Activated CD8-positive, alpha-beta memory T cell treated with anti-CD3 and anti-CD28 coated beads for 24 hours (primary cell): Measurements from ENCODE around the gene GAGE10.
A peak's percentile ranks its signal among the peaks of the same experiment; 100 is the strongest.
"Not testable (repeated sequence)": the region's sequence is repeated elsewhere in the genome, so short reads cannot be mapped to it uniquely, and the experiment has no call there.

Experiments
- DNase-seq: peaks from one replicate; pipeline ENCODE4 v3.0.0-alpha.2; 2020

Gene GAGE10

DNA sequence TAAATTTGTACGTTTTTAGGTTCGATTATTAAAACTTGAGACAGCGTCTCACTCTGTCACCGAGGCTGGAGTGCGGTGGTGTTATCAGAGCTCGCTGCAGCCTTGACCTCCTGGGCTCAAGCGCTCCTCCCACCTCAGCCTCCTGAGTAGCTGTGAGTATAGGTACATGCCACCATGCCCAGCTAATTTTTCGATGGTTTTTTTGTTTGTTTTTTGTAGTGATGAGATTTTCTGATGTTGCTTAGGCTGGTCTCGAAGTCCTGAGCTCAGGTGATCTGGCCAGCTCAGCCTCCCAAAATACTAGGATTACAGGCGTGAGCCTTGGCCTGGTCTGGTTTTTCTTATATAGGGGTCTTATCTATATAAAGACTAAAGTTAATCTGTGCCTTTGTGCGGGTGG is 27.0 kb downstream of the GAGE10 start:
- peak; percentile 13 for DNase-seq

GRCh38 chrX:49331282-49331681 is 27.8 kb downstream of the GAGE10 start, which contains the start of gene GAGE13:
Gene GAGE13 (plus strand): TSS chrX:49331582. CDS start chrX:49332738, 1,156 bp downstream.
- not testable (repeated sequence) for DNase-seq

DNA sequence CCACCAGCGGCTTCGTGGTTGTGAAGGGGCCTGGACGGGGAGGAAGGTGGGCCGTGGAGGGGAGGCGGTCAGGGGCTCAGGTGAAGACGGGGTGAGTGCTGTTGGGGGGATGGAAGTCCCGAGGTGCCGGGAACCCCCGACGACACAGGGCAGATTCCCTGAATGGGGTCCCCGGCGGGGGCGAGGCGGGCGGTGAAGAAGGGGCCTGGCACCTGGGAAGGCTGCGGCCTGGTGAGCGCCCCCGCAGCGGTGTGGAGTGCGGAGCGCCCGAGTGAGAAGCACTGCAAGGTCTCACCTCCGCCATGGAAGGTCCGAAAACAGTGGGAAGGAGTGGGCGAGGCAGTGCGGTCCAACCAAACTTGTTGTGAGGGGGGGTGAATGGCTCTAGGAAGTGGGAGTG is 28.4 kb downstream of the GAGE10 start:
- DNase-seq: peak; percentile 74

- peak; percentile 60 for DNase-seq
Measured at GRCh38 chrX:49341449-49341848, 38.0 kb downstream of the GAGE10 start.

DNA sequence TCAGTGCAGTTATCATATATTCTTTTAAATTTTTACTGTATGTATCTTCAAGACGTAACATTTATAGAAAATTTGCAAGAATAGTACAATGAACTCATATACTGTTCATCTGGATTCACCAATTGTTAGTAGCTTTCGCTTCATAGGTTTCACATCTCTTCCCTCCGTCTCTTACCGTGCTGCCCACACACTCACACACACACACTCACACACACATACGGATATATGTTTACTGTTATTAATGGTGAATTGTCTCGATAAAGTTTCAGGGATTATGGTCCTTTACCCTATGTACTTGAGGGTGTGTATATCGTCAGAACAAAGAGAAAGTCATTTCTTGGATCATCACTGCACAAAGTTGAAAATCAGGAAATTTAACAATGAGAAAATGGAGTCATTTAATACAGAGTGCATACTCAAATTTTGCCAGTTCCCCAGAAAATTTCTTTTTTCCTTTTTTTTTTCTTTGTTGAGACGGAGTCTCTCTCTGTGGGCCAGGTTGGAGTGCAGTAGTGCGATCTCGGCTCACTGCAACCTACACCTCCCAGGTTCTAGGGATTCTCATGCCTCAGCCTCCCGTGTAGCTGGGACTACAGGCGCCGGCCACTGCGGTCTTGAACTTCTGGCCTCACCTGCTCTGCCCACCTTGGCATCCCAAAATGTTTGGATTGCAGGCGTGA is 41.2 kb downstream of the GAGE10 start:
- peak; percentile 47 for DNase-seq

- peak; percentile 53 for DNase-seq
Measured at GRCh38 chrX:49345402-49345801, 42.0 kb downstream of the GAGE10 start.

- peak; percentile 61 for DNase-seq
Measured at GRCh38 chrX:49346150-49346549, 42.7 kb downstream of the GAGE10 start.
